Smooth muscle cell (in vitro differentiated cells): Measurements from ENCODE around the gene EEF1AKMT4. TPM values are rescaled to one million over a fixed set of nuclear protein-coding genes. Genes with fewer than 3 reads are reported as not detected.
"Not testable (repeated sequence)": the region's sequence is repeated elsewhere in the genome, so short reads cannot be mapped to it uniquely, and the experiment has no call there.

Experiments used
- DNase-seq: peaks from one replicate; lab custom pipeline; 2025; ENCODE audit not compliant: unreplicated experiment; lab: John Stamatoyannopoulos, UW
- H2AFZ ChIP-seq: fragments of 200-600 bp; sonication (generic); 2 replicates; pipeline ENCODE4 v1.6.0; 2016; ENCODE audit warnings: antibody characterized with exemption, low read depth, mild to moderate bottlenecking
- H3F3A ChIP-seq: fragments of 200-600 bp; sonication (generic); 2 replicates; pipeline ENCODE4 v1.6.0; 2017; ENCODE audit warnings: antibody characterized with exemption, low read depth
- H3K27ac ChIP-seq: fragments of 200-600 bp; sonication (generic); 2 replicates; pipeline ENCODE4 v1.5.1; 2016; ENCODE audit warnings: low read depth, mild to moderate bottlenecking
- H3K27me3 ChIP-seq: fragments of 200-600 bp; sonication (generic); 2 replicates; pipeline ENCODE4 v1.6.1; 2016; ENCODE audit warnings: low read depth, mild to moderate bottlenecking
- H3K36me3 ChIP-seq: fragments of 200-600 bp; sonication (generic); 2 replicates; pipeline ENCODE4 v1.5.1; 2016; ENCODE audit warnings: low read depth
- H3K4me1 ChIP-seq: fragments of 200-600 bp; sonication (generic); 2 replicates; pipeline ENCODE4 v1.5.1; 2016; ENCODE audit warnings: low read depth
- H3K4me2 ChIP-seq: fragments of 200-600 bp; sonication (generic); 2 replicates; pipeline ENCODE4 v1.6.0; 2016; ENCODE audit warnings: mild to moderate bottlenecking
- H3K4me3 ChIP-seq: fragments of 200-600 bp; sonication (generic); 2 replicates; pipeline ENCODE4 v1.5.1; 2016; ENCODE audit warnings: mild to moderate bottlenecking
- H3K79me2 ChIP-seq: fragments of 200-600 bp; sonication (generic); 2 replicates; pipeline ENCODE4 v1.6.0; 2016; ENCODE audit warnings: low read depth, mild to moderate bottlenecking
- H3K9ac ChIP-seq: fragments of 200-600 bp; sonication (generic); 2 replicates; pipeline ENCODE4 v1.6.0; 2016; ENCODE audit warnings: low read depth
- H3K9me3 ChIP-seq: fragments of 200-600 bp; sonication (generic); replicated peaks from 2 replicates; pipeline ENCODE4 v1.5.1; 2016; ENCODE audit warnings: low read depth
- H4K20me1 ChIP-seq: fragments of 200-600 bp; sonication (generic); 2 replicates; pipeline ENCODE4 v1.6.0; 2016; ENCODE audit warnings: low read depth
- CTCF ChIP-seq: fragments of 200-600 bp; sonication (generic); IDR thresholded peaks from 2 replicates; pipeline ENCODE4 v1.5.1; 2017; ENCODE audit warnings: borderline replicate concordance, mild to moderate bottlenecking, antibody characterized with exemption; ENCODE audit not compliant: insufficient read depth, poor library complexity, severe bottlenecking
- WGBS: methylation state at CpG from one replicate; pipeline ENCODE4 v1.1.7; 2016; ENCODE audit warnings: low lambda C conversion rate; 5-methylcytosine and 5-hydroxymethylcytosine counted together
- polyA plus RNA-seq: library from polyadenylated mRNA; unstranded; fragments of >200 nt; fragmentation: Nextera tagmentation; extraction: Ambion mirVana; gene quantifications from 2 replicates; pipeline ENCODE4 v1.2.1, GENCODE V29; 2016
- total RNA-seq: library from RNA; depleted of rRNA; stranded (reverse); fragments of >200 nt; gene quantifications from 2 replicates; pipeline ENCODE4 v1.2.3, GENCODE V29; 2014

The EEF1AKMT4 gene
- total and polyA plus RNA-seq, 2 experiments from 2014 or later: 4.7 to 9.1 TPM

- peaks cover 21% of the 10 kb centered on the region for H4K20me1 ChIP-seq
- no peak within 1 kb of the TSS for H2AFZ ChIP-seq
- WGBS: 0% methylated on average over 9 of the region's 67 CpGs
- H3K4me2 ChIP-seq: peak within 1 kb of the TSS; percentile 92
- peaks cover 6% of the 10 kb centered on the region for H3F3A ChIP-seq
- peaks cover 18% of the 10 kb centered on the region for H3K4me1 ChIP-seq
- TF ChIP-seq CTCF: no peak
- peaks cover 59% of the 10 kb centered on the region for H3K27me3 ChIP-seq
- H3K4me3 ChIP-seq: peak within 1 kb of the TSS; percentile 54
- no peak for DNase-seq
- H3K9ac ChIP-seq: no peak within 1 kb of the TSS
- H3K36me3 ChIP-seq: no peaks in the 10 kb centered on the region
- H3K9me3 ChIP-seq: no peaks in the 10 kb centered on the region
- H3K27ac ChIP-seq: no peak within 1 kb of the TSS
- H3K79me2 ChIP-seq: no peaks in the 10 kb centered on the region
Measured at GRCh38 chr3:184261270-184261853, 11.9 kb downstream of the EEF1AKMT4 start, which contains the start of gene CAMK2N2. Gene CAMK2N2, minus strand, starts transcription at chr3:184261553. Its CDS starts 268 bp downstream, at chr3:184261285.

- Histone ChIP-seq H3F3A (peaks cover 6% of the 10 kb centered on the region), H2AFZ (no peak overlapping the region), H3K4me2 (peak overlapping the region; percentile 92), H3K79me2 (no peaks in the 10 kb centered on the region), H3K9ac (no peak overlapping the region), H3K27ac (no peak overlapping the region), H3K9me3 (no peaks in the 10 kb centered on the region), H3K4me1 (peaks cover 18% of the 10 kb centered on the region), H4K20me1 (peaks cover 21% of the 10 kb centered on the region), H3K36me3 (no peaks in the 10 kb centered on the region), H3K27me3 (peaks cover 59% of the 10 kb centered on the region), H3K4me3 (peak overlapping the region; percentile 54)
- no peak for TF ChIP-seq CTCF
- DNase-seq: no peak
- 2% methylated on average over 46 of the region's 66 CpGs for WGBS
Measured at GRCh38 chr3:184261854-184262763, 12.6 kb downstream of the EEF1AKMT4 start.

- 23% methylated on average over 15 of the region's 15 CpGs for WGBS
- DNase-seq: no peak
Measured at GRCh38 chr3:184262764-184263179, 13.3 kb downstream of the EEF1AKMT4 start.

GRCh38 chr3:184267249-184267648 lies 17.8 kb downstream of the EEF1AKMT4 start:
- not testable (repeated sequence) for H3K4me3 ChIP-seq, H3K4me2 ChIP-seq, H3F3A ChIP-seq, H3K27ac ChIP-seq, H3K9me3 ChIP-seq, H3K79me2 ChIP-seq, H4K20me1 ChIP-seq, H3K36me3 ChIP-seq, DNase-seq, H3K9ac ChIP-seq, H3K4me1 ChIP-seq, H2AFZ ChIP-seq
- WGBS: 92% methylated on average over 1 of the region's 1 CpG
- H3K27me3 ChIP-seq: peaks cover 32% of the 10 kb centered on the region

More at GRCh38 chr3:184262764-184263179, 13.3 kb downstream of the EEF1AKMT4 start:
- peaks cover 21% of the 10 kb centered on the region for H4K20me1 ChIP-seq
- peaks cover 59% of the 10 kb centered on the region for H3K27me3 ChIP-seq
- no peaks in the 10 kb centered on the region for H3K9me3 ChIP-seq
- no peak for TF ChIP-seq CTCF
- peaks cover 18% of the 10 kb centered on the region for H3K4me1 ChIP-seq
- H3K9ac ChIP-seq: no peak overlapping the region
- no peaks in the 10 kb centered on the region for H3K79me2 ChIP-seq
- H3K4me3 ChIP-seq: peak overlapping the region; percentile 13
- H3K27ac ChIP-seq: no peak overlapping the region
- H3F3A ChIP-seq: peaks cover 6% of the 10 kb centered on the region
- no peak overlapping the region for H2AFZ ChIP-seq
- no peaks in the 10 kb centered on the region for H3K36me3 ChIP-seq
- H3K4me2 ChIP-seq: peak overlapping the region; percentile 92
